H1 (cell line): ENCODE data around the gene TMEM82. TPM values are rescaled to one million over a fixed set of nuclear protein-coding genes. Genes with fewer than 3 reads are reported as not detected.

Experiments used
- CTCF ChIA-PET: fragments of 300-600 bp; sonication (Branson Sonifier 250); formaldehyde crosslinking; loops from one replicate; lab custom pipeline; 2021; ENCODE audit not compliant: partially characterized antibody; lab: Charles Lee
- POLR2A ChIA-PET: fragments of 300-600 bp; sonication (Branson Sonifier 250); formaldehyde crosslinking; loops from one replicate; lab custom pipeline; 2021; ENCODE audit warnings: inconsistent platforms; ENCODE audit not compliant: partially characterized antibody; lab: Charles Lee
- DNase-seq, 2 experiments: peaks; one replicate each; pipeline versions ENCODE4 v3.0.0 to v3.0.0-alpha.2; 2010 to 2022; ENCODE audit warnings: low spot score in 2 of 2, low read depth in 1 of 2, mixed read lengths in 1 of 2
- FAIRE-seq: peaks from 2 replicates; lab custom pipeline; 2011; peaks lifted over from hg19 to GRCh38; lab: Jason Lieb, UNC
- H2AFZ ChIP-seq: 2 replicates; pipeline ENCODE4 v1.8.1; 2012; ENCODE audit warnings: low read length, inconsistent platforms
- H2AK5ac ChIP-seq: 2 replicates; pipeline ENCODE4 v1.6.1; 2013; ENCODE audit warnings: low read depth, low read length
- H2BK120ac ChIP-seq: replicated peaks from 2 replicates; pipeline ENCODE3; 2013; ENCODE audit warnings: low read depth, low read length, inconsistent platforms
- H2BK12ac ChIP-seq: 2 replicates; pipeline ENCODE4 v1.6.1; 2013; ENCODE audit warnings: low read depth, low read length
- H2BK15ac ChIP-seq: 2 replicates; pipeline ENCODE4 v1.6.1; 2013; ENCODE audit warnings: low read length
- H2BK20ac ChIP-seq: 2 replicates; pipeline ENCODE4 v1.6.1; 2013; ENCODE audit warnings: low read length
- H2BK5ac ChIP-seq: 2 replicates; pipeline ENCODE4 v1.6.1; 2013; ENCODE audit warnings: low read depth, low read length
- H3K14ac ChIP-seq: 2 replicates; pipeline ENCODE4 v1.6.1; 2013; ENCODE audit warnings: inconsistent platforms; ENCODE audit not compliant: insufficient read length
- H3K18ac ChIP-seq: 2 replicates; pipeline ENCODE4 v1.6.1; 2013; ENCODE audit warnings: low read length; ENCODE audit errors: extremely low read depth
- H3K23ac ChIP-seq: 2 replicates; pipeline ENCODE4 v1.6.1; 2013; ENCODE audit warnings: inconsistent platforms; ENCODE audit not compliant: insufficient read length
- H3K23me2 ChIP-seq: 2 replicates; pipeline ENCODE4 v1.6.1; 2013; ENCODE audit warnings: low read depth, low read length
- H3K27ac ChIP-seq: 2 replicates; pipeline ENCODE4 v1.6.1; 2011; ENCODE audit warnings: low read depth, low read length, inconsistent platforms
- H3K27me3 ChIP-seq, 4 experiments: replicated peaks in 1 of 4; 1 replicate in 1 of 4; 2 replicates in 3 of 4; pipeline versions ENCODE4 v1.6.1 to v1.8.1; 2011 to 2013; ENCODE audit warnings: low read length in 3 of 4, mild to moderate bottlenecking in 3 of 4, inconsistent platforms in 2 of 4, mixed read lengths in 2 of 4, moderate library complexity in 1 of 4; ENCODE audit not compliant: control insufficient read depth in 3 of 4, insufficient read depth in 3 of 4; ENCODE audit errors: extremely low read depth in 1 of 4
- H3K36me3 ChIP-seq, 4 experiments: 2 replicates each; pipeline versions ENCODE4 v1.6.1 to v1.8.1; 2011 to 2013; ENCODE audit warnings: mild to moderate bottlenecking in 4 of 4, low read length in 3 of 4, moderate library complexity in 2 of 4, control low read depth in 1 of 4, inconsistent platforms in 1 of 4; ENCODE audit not compliant: insufficient read depth in 4 of 4, control insufficient read depth in 2 of 4
- H3K4ac ChIP-seq: replicated peaks from 2 replicates; pipeline ENCODE3; 2013; ENCODE audit warnings: low read length, low read depth, mixed read lengths, inconsistent platforms; ENCODE audit not compliant: insufficient read length
- H3K4me1 ChIP-seq, 4 experiments: replicated peaks in 1 of 4; 1 replicate in 1 of 4; 2 replicates in 3 of 4; pipeline versions ENCODE4 v1.6.1 to v1.8.1; 2011 to 2013; ENCODE audit warnings: low read length in 3 of 4, inconsistent platforms in 2 of 4, mixed read lengths in 1 of 4; ENCODE audit not compliant: insufficient read depth in 4 of 4, control insufficient read depth in 3 of 4
- H3K4me2 ChIP-seq, 2 experiments: 2 replicates each; pipeline versions ENCODE4 v1.6.1 to v1.8.1; 2011 to 2013; ENCODE audit warnings: low read depth in 2 of 2, low read length in 2 of 2, control low read depth in 1 of 2, inconsistent platforms in 1 of 2, mild to moderate bottlenecking in 1 of 2; ENCODE audit not compliant: insufficient read depth in 1 of 2
- H3K4me3 ChIP-seq, 4 experiments: fragments of 200-600, 300-600 bp in 1 of 4; sonication (generic), shearing (Covaris generic), sonication (Bioruptor Twin) in 1 of 4; 2 replicates each; pipeline versions ENCODE4 v1.5.1 to v1.8.1; 2011 to 2016; ENCODE audit warnings: low read length in 4 of 4, low read depth in 3 of 4, control low read depth in 2 of 4, inconsistent platforms in 2 of 4, mild to moderate bottlenecking in 2 of 4, mixed read lengths in 1 of 4, moderate library complexity in 1 of 4; ENCODE audit not compliant: insufficient read depth in 2 of 4; ENCODE audit errors: extremely low read depth in 1 of 4
- H3K56ac ChIP-seq: replicated peaks from 2 replicates; pipeline ENCODE3; 2013; ENCODE audit warnings: low read depth, mild to moderate bottlenecking, mixed read lengths, low read length, inconsistent platforms; ENCODE audit not compliant: insufficient read length
- H3K79me1 ChIP-seq: 2 replicates; pipeline ENCODE4 v1.6.1; 2013; ENCODE audit warnings: low read depth, low read length, control low read depth
- H3K79me2 ChIP-seq, 2 experiments: 2 replicates each; pipeline versions ENCODE4 v1.6.1 to v1.8.1; 2012 to 2013; ENCODE audit warnings: low read length in 2 of 2, mild to moderate bottlenecking in 2 of 2, inconsistent platforms in 1 of 2; ENCODE audit not compliant: insufficient read depth in 2 of 2, control insufficient read depth in 1 of 2
- H3K9ac ChIP-seq, 4 experiments: replicated peaks in 1 of 4; 1 replicate in 1 of 4; 2 replicates in 3 of 4; pipeline versions ENCODE4 v1.6.1 to v1.8.1; 2011 to 2013; ENCODE audit warnings: low read depth in 3 of 4, low read length in 3 of 4, control low read depth in 2 of 4, mild to moderate bottlenecking in 2 of 4, moderate library complexity in 2 of 4, inconsistent platforms in 1 of 4; ENCODE audit errors: extremely low read depth in 1 of 4
- H3K9me3 ChIP-seq, 2 experiments: 2 replicates each; pipeline versions ENCODE4 v1.6.1 to v1.8.1; 2012 to 2013; ENCODE audit warnings: mild to moderate bottlenecking in 2 of 2, moderate library complexity in 2 of 2, control low read depth in 1 of 2, inconsistent platforms in 1 of 2, low read depth in 1 of 2, low read length in 1 of 2, mixed read lengths in 1 of 2; ENCODE audit not compliant: insufficient read depth in 2 of 2
- H4K20me1 ChIP-seq, 2 experiments: replicated peaks in 1 of 2; 2 replicates each; pipeline versions ENCODE3 to v1.8.1; 2011 to 2013; ENCODE audit warnings: inconsistent platforms in 2 of 2, low read length in 2 of 2, mild to moderate bottlenecking in 1 of 2; ENCODE audit not compliant: insufficient read depth in 2 of 2, control insufficient read depth in 1 of 2
- H4K5ac ChIP-seq: 2 replicates; pipeline ENCODE4 v1.6.1; 2013; ENCODE audit warnings: low read length, low read depth, mixed read lengths, inconsistent platforms; ENCODE audit not compliant: insufficient read length
- H4K8ac ChIP-seq: 2 replicates; pipeline ENCODE4 v1.8.0; 2013; ENCODE audit warnings: mild to moderate bottlenecking, moderate library complexity, low read length, inconsistent platforms; ENCODE audit not compliant: insufficient read depth; ENCODE audit errors: extremely low read depth
- H4K91ac ChIP-seq: replicated peaks from 2 replicates; pipeline ENCODE3; 2013; ENCODE audit warnings: low read length, mixed read lengths, inconsistent platforms; ENCODE audit not compliant: insufficient read length
- CHD2 ChIP-seq: IDR thresholded peaks from 2 replicates; pipeline ENCODE4 v1.6.1; 2012; ENCODE audit warnings: low read length, improper control_type of control experiment
- EZH2 ChIP-seq: fragments of 200-600 bp; sonication (generic); IDR thresholded peaks from 2 replicates; pipeline ENCODE4 v1.7.1; 2012; ENCODE audit warnings: low read depth, mild to moderate bottlenecking, moderate library complexity, low read length, inconsistent platforms; ENCODE audit not compliant: severe bottlenecking
- POLR2AphosphoS5 ChIP-seq: IDR thresholded peaks from 2 replicates; pipeline ENCODE4 v1.6.1; 2011; ENCODE audit warnings: low read depth, low read length
- SP1 ChIP-seq: IDR thresholded peaks from 2 replicates; pipeline ENCODE4 v1.6.1; 2011; ENCODE audit warnings: low read depth, low read length
- SP2 ChIP-seq: IDR thresholded peaks from 2 replicates; pipeline ENCODE4 v1.6.1; 2012; ENCODE audit warnings: mild to moderate bottlenecking, low read length, inconsistent platforms
- WGBS, 2 experiments: shearing (Covaris generic) in 1 of 2; methylation state at CpG; one replicate each; pipeline versions ENCODE4 v1.1.6 to v1.1.7; 2013 to 2015; ENCODE audit warnings: low lambda C conversion rate in 2 of 2, mixed read lengths in 2 of 2, inconsistent platforms in 1 of 2, low coverage in 1 of 2, missing lambda C conversion rate in 1 of 2; ENCODE audit not compliant: insufficient replicate concordance in 2 of 2, insufficient coverage in 1 of 2, insufficient read length in 1 of 2; ENCODE audit errors: extremely low coverage in 1 of 2, missing lambda C conversion rate in 1 of 2; 5-methylcytosine and 5-hydroxymethylcytosine counted together
- polyA plus RNA-seq, 7 experiments: library from polyadenylated mRNA; depleted of rRNA in 3 of 7; stranded (reverse) in 5 of 7; unstranded in 2 of 7; fragments of >200 nt in 5 of 7; fragments of 200-250 nt in 2 of 7; gene quantifications; 1 replicate in 5 of 7; 2 replicates in 1 of 7; 4 replicates in 1 of 7; pipeline versions ENCODE4 v1.2.1 to v1.2.3, GENCODE V29; 2011 to 2013; ENCODE audit warnings: missing spikeins in 2 of 7, mixed read lengths in 2 of 7
- total RNA-seq: library from RNA; stranded (reverse); fragmentation: NEBNext Ultra II Directional; extraction: Animal tissue kit (Norgen Biotek cat#: 25700); gene quantifications from 2 replicates; pipeline ENCODE4 v1.2.1, GENCODE V29; 2021

The TMEM82 gene
- total and polyA plus RNA-seq, 2 of the 8 experiments (the other 6 are each of a cell fraction or from before 2014, with no cell fraction given): 0.32 to 2.1 TPM

DNA sequence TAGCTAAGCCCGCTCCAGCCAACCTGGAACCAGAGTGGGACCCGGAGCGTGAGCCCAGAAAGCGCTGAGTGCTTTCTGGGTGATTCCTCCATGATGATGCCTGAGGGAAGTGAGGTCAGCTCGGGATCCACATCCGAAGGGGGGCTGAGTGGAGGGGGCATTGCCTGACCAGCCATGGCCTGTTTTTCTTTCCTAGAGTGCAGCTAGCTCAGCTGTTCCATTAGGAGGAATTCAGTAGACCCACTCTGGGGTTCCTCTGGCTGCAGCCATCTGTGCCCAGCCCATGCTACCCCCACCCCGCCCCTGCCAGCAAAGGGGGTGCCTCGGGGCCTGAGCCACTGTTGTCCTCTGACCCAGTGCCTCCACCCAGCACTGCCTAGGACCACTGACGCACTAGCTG, 15.8 kb upstream of the TMEM82 start:
- Histone ChIP-seq H2BK15ac (no peak overlapping the region), H2BK12ac (no peak overlapping the region), H4K8ac (no peak overlapping the region; the same call in 1 of the 2 replicates), H3K79me2 (no peaks in the 10 kb centered on the region), H3K4me2 (no peak overlapping the region), H2BK120ac (no peak overlapping the region), H3K4ac (no peak overlapping the region), H3K9me3 (no peaks in the 10 kb centered on the region), H3K9ac (no peak overlapping the region), H2BK5ac (no peak overlapping the region), H3K23me2 (no peaks in the 10 kb centered on the region), H3K23ac (no peak overlapping the region), H3K27ac (no peak overlapping the region), H3K36me3 (peaks cover 4 to 20% (median 13%) of the 10 kb centered on the region in 4 experiments; a peak in 5 of 8 replicates), H3K18ac (no peak overlapping the region), H3K4me3 (no peak overlapping the region), H2AK5ac (no peak overlapping the region), H3K14ac (no peak overlapping the region), H3K27me3 (no peaks in the 10 kb centered on the region; a peak in 1 of 7 replicates), H4K20me1 (peaks cover 0 to 2% of the 10 kb centered on the region in 2 experiments)
- ChIA-PET CTCF (interaction anchor here (1.0 to 1.4 kb wide), 2 partner anchors 12 to 31 kb away, joined by 3 to 4 read pairs; no protein-coding TSS in a partner anchor), POLR2A (no interaction called here)
- FAIRE-seq: no peak
- DNase-seq: no peak
- WGBS, 2 experiments: 88% methylated on average over 9 of the region's 9 CpGs; no CpG with 5 or more reads in 1 of the 2 experiments
- TF ChIP-seq SP1 (no peak), EZH2 (no peak), CHD2 (no peak), SP2 (no peak), POLR2AphosphoS5 (no peak)
- TF ChIP-seq, all 59 proteins: peak for 0
- H3K79me1 ChIP-seq: no peaks in the 10 kb centered on the region
- H4K5ac ChIP-seq: no peak overlapping the region
- no peak overlapping the region for H3K56ac ChIP-seq
- H2AFZ ChIP-seq: no peak overlapping the region
- H2BK20ac ChIP-seq: no peak overlapping the region
- H4K91ac ChIP-seq: no peak overlapping the region
- no peaks in the 10 kb centered on the region for H3K4me1 ChIP-seq
